Stimulated activated CD4-positive, alpha-beta T cell treated with anti-CD3 and anti-CD28 coated beads, Interleukin-4, amount 100 ng/mL, for 48 hours (primary cell): Measurements from ENCODE around the gene CUZD1.

ENCODE experiments used
- DNase-seq, 2 donors: peaks; one replicate each; pipeline ENCODE4 v3.0.0-alpha.2; 2020; ENCODE audit warnings: low read depth in 2 of 2

Gene CUZD1

GRCh38 chr10:122814493-122814892 lies 31.2 kb downstream of the CUZD1 start:
- no peak for DNase-seq

GRCh38 chr10:122812751-122813150 lies 32.9 kb downstream of the CUZD1 start:
- no peak for DNase-seq

GRCh38 chr10:122802282-122802681 lies 43.4 kb downstream of the CUZD1 start:
- DNase-seq = no peak

DNA sequence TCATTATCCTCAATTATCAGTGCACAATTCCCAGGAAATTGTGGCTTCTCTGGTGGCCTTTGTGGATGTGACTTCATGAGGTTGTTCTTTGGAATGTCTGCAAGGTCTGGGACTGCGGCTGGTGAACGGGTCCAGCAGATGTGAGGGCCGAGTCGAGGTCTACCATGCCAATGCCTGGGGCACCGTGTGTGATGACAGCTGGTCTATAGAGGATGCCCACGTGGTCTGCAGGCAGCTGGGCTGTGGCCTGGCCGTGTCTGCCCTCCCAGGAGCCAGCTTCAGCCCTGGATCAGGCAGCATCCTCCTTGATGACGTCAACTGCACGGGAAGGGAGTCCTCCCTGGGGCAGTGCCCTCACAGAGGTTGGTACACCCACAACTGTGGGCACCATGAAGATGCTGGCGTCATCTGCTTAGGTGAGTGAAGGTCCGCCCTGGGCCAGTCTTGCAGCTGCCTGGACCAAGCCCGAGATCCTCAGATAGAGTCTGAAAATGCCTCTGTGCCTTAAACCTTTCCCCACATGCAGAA lies 46.9 kb downstream of the CUZD1 start:
- no peak for DNase-seq

DNA sequence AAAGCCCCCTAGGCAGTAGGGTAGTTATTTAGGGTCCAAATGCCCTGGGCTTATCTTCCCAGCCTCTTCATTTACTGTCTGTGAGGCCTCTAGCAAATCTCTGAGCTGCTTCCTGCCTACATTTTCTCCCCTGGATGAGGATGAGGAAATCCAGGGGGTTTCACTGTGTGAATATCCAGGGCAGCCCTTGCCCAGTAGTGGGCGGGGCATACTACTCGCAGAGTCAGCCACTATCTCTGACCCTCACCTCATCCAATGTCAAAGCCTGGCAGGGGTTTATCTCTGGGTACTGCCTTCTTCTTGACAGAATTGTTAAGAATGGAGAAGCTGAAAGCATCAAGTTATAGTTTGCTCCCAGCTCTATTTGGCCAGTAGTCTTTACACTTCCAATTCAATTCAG lies 48.9 kb downstream of the CUZD1 start:
- no peak for DNase-seq

GRCh38 chr10:122795924-122796323 lies 49.7 kb downstream of the CUZD1 start:
- DNase-seq = no peak

GRCh38 chr10:122786269-122786668 lies 59.4 kb downstream of the CUZD1 start:
- no peak for DNase-seq

GRCh38 chr10:122782911-122783310 lies 62.7 kb downstream of the CUZD1 start:
- DNase-seq = no peak
